GM12873 (cell line): ENCODE data around the gene LRRC71.

Experiments used
- TF ChIP-seq, protein P1 (sequence below): IDR thresholded peaks from 2 replicates; pipeline ENCODE4 v1.5.1; 2012; ENCODE audit warnings: low read depth, mild to moderate bottlenecking, moderate library complexity, low read length, control low read depth; ENCODE audit not compliant: insufficient read depth; ENCODE audit errors: missing control alignments

LRRC71 gene

DNA sequence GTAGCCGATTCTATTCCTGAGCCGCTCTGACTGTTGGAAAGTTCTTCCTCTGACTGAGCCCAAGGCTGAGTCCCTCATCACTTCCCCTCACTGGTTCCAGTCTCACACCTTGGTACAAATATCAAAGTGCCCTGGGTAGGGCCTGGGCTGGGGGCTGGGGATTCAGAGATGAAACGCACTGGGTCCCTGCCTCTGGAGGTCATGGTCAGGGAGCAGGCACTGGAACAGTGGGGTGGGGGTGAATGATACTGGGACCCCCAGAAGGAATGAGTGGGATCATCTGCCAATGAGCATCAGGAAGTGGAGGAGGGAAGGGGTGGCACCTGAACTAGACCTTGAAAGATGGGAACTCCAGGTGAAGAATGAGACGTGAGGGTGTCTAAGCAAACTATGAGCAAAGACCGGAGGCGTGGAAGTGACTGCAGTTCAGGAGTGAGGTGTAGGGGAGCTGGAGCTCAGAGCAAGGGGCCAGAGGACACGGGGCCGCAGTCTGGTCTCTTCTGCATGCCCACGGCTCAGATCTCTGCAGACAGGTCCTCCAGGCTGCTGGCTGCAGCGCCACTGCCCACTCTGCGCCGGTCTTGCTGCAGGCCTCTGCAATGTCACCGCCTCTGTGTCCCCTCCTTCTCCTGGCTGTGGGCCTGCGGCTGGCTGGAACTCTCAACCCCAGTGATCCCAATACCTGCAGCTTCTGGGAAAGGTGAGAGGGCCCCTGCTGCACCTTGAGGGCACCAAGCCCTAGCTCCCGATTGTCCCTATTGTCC lies 16.9 kb upstream of the LRRC71 start:
- TF ChIP-seq, protein P1, sequence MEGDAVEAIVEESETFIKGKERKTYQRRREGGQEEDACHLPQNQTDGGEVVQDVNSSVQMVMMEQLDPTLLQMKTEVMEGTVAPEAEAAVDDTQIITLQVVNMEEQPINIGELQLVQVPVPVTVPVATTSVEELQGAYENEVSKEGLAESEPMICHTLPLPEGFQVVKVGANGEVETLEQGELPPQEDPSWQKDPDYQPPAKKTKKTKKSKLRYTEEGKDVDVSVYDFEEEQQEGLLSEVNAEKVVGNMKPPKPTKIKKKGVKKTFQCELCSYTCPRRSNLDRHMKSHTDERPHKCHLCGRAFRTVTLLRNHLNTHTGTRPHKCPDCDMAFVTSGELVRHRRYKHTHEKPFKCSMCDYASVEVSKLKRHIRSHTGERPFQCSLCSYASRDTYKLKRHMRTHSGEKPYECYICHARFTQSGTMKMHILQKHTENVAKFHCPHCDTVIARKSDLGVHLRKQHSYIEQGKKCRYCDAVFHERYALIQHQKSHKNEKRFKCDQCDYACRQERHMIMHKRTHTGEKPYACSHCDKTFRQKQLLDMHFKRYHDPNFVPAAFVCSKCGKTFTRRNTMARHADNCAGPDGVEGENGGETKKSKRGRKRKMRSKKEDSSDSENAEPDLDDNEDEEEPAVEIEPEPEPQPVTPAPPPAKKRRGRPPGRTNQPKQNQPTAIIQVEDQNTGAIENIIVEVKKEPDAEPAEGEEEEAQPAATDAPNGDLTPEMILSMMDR = no peak

DNA sequence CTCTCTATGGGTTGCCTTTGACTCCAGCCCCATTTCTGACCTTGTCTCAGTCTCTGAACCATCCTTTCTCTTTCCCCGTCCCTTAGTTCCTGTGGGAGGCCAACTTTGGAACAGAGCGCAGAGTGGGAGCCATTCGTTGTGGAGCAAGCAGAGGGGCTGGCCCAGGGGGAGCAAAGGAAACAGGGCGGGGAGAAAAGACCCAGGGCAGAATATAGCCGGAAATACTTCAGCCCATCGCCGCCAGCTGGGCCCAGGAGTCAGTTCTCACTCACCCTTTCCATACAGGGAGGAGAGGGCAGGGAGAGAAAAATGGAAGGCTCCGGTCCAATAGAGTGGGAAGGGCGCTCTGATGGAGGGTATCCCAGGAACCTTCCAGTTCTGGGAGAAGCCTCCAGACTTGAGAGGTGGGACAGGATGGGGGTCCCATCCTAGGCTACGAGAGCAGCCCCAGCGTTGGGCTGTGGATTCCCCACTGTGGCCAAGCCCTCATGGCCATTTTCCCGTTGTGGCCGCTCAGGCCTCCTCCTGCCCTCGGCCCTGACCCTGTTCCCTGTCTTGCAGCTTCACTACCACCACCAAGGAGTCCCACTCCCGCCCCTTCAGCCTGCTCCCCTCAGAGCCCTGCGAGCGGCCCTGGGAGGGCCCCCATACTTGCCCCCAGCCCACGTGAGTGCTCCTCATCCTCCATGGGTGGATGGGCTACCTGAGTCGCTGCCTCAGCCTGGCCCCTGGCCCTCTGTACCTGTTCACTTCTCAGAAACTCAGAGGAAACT lies 16.1 kb upstream of the LRRC71 start:
- TF ChIP-seq, protein P1 = no peak

DNA sequence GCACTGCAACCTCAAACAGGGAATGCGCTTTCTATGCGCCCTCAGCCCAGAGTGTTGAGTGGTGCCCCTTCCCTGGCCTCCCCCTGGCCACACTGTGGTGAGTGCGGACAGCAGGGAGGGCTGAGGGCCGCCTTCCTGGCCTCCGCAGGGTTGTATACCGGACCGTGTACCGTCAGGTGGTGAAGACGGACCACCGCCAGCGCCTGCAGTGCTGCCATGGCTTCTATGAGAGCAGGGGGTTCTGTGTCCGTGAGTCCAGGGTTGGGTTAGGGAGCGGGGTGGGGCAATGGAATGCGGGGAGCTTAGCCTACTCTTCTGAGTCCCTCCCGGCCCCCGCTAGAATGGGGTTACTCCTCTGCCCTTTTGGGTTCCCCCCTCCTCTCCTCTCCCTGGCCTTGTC lies 15.3 kb upstream of the LRRC71 start:
- TF ChIP-seq, protein P1 = no peak

DNA sequence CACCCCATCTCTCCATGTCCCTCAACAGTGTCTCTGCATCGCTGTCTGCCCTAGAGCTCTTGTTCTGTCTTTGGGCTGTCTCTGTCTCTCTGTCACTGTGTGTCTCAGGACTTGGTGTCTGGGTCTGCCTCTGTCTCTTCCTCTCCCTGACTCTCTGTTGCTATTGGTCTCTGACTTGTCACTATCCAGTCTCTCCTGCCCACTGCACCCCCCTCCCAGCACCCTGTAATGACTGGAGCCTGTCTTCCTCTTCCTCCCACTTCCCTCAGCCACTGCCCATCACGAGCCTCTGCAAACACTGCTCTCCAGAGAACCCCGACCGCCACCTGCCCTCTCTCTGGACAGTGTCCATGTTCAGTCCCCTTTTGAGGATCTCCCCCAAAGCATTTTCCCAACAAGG lies 14.8 kb upstream of the LRRC71 start:
- TF ChIP-seq, protein P1 = no peak

DNA sequence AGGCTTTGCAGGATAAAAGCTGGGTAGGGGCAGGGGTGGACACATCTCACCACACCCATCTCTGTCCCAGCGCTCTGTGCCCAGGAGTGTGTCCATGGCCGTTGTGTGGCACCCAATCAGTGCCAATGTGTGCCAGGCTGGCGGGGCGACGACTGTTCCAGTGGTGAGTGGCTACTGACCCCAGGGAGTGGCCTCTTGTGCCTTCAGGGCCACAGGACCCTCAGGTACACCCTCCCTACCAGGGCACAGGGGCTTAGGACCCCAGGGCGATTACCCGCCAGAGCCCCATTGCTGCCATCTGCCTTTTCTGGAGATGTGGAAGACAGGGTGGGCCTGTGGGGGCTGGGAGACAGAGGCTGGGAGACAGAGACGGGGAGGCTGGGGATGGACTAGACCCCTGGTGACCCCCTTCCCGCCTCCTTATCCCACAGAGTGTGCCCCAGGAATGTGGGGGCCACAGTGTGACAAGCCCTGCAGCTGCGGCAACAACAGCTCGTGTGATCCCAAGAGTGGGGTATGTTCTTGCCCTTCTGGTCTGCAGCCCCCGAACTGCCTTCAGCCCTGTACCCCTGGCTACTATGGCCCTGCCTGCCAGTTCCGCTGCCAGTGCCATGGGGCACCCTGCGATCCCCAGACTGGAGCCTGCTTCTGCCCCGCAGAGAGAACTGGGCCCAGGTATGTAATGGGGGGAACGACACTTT lies 14.1 kb upstream of the LRRC71 start:
- TF ChIP-seq, protein P1 = no peak

DNA sequence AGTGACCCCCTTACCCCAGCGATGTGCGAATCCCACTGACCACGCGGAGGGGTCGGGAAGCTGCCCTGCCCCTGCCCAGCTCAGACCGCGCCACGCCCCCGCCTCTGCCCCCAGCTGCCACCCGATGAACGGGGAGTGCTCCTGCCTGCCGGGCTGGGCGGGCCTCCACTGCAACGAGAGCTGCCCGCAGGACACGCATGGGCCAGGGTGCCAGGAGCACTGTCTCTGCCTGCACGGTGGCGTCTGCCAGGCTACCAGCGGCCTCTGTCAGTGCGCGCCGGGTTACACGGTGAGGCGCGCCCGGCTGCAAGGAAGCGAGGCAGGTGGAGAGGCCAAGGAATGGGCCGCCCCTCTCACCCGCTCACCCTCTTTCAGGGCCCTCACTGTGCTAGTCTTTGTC lies 11.9 kb upstream of the LRRC71 start:
- TF ChIP-seq, protein P1 = no peak

DNA sequence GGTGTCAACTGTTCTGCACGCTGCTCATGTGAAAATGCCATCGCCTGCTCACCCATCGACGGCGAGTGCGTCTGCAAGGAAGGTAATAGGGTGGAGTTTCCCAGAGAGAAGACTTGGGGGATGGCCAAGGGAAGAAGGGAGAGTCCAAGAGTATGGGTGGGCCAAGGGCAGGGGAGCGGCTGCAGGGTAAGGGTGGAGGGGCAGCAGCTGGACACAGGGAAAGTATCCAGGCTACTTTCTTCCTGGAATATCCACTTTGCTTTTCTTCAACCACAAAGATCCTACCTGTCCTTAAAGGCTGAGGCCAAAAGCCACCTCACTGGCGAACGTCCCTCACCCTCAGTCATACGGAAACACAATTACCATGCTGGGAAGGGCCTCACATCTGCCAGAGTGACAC lies 11.5 kb upstream of the LRRC71 start:
- TF ChIP-seq, protein P1 = no peak
